Measurements from ENCODE around the gene DAPP1.

The DAPP1 gene

GRCh38 chr4:99857307-99857706, 40.7 kb downstream of the DAPP1 start:
- no peak for DNase-seq

DNA sequence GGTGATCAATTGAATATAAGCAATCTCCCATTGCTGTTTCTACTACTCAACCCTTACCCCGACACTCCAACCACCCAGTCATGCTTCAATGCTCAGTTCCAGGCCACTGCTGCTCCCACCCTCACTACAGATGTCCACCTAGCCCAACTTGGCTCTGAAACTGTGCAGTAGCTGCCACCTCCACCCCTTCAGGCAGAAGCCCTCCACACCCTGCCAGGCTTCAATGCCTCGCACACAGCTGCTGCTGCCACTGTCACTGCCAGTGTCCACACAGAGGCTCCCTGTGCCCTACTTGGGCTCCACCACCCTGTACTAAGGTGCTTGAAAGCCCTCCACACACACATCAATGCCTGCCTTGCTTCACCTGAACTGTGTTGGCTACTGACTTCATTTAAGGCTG, 43.0 kb downstream of the DAPP1 start:
- DNase-seq: peak; percentile 9

DNA sequence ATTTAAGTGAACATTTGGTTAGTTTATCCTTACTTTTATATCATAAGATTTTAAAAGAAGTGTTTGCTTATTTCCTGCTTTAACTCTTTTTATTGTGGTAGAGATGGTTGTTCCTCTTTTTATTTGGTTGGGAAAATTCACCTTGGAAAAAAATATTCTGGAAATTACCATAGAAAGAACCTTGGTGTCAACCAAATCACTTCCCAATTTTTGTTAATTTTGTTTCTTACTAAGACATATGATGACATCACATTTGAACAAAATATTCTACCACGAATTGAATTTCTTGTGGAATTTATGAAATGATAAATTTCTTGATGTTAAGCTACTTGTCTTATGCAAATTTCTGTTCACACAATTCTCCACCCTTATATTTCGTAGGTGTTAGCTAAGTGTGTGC, 43.9 kb downstream of the DAPP1 start:
- DNase-seq: no peak

GRCh38 chr4:99861120-99861905, 44.7 kb downstream of the DAPP1 start:
- DNase-seq: peak; percentile 81

GRCh38 chr4:99863804-99864203, 47.2 kb downstream of the DAPP1 start:
- DNase-seq: no peak

DNA sequence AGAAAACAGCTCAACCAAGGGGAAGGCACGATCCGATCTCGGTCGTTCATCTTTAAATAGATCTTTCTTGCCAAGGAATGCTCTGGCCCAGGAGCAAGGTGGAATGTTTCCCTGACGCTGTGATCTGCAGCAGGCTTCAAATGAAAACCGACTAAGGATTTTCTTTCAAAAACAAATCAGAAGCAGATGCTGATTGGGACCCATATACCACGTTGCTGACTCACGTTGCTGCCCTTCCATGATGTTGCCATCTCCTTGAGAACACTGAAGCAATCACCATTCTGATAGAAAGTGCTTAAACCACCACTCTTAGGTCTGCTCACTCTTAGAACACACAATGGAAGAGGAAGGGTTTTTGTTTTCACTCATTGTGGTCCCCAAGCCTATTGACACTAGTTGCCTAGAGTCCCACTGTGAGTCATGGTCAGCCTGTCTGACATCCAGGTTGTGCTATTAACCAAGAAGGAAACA, 51.5 kb downstream of the DAPP1 start:
- no peak for DNase-seq

- no peak for DNase-seq
Observed at GRCh38 chr4:99872570-99872969, 55.9 kb downstream of the DAPP1 start.

GRCh38 chr4:99875071-99875470, 58.4 kb downstream of the DAPP1 start:
- no peak for DNase-seq

- no peak for DNase-seq
Observed at GRCh38 chr4:99876946-99877345, 60.3 kb downstream of the DAPP1 start.

DNA sequence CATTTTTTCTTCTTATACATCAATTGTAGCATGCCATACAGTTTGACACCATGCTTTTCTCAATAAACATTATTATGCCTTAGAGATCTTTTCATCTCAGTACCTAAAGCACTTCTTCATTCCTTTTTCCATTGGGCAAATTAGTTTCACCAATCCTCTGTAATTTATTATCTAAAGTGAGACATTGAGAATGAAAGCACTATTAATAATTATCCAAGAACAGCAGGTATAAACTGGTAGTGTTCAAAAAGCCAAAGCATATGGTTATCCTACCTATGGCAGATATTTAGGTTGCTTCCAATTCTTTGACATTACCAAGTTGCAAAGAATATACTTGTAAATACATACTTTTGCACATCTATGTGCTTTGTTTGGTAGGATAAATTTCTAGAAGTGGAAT, 62.0 kb downstream of the DAPP1 start:
- no peak for DNase-seq

DNA sequence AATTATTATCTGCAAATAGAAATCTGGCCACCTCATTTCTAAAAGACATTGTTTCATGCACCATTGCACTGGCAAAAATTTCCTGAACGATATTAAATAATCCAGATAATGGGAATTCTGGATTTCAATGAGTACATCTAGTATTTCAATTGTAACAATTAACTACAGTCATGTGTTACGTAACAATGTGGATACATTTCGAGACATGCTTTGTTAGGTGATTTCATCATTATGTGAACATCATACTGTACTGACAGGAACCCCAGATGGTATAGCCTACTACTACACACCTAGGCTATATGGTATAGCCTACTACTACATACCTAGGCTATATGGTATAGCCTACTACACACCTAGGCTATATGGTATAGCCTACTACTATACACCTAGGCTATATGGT, 62.8 kb downstream of the DAPP1 start:
- no peak for DNase-seq

GRCh38 chr4:99885063-99885664, 68.5 kb downstream of the DAPP1 start:
- DNase-seq: peak; percentile 48

DNA sequence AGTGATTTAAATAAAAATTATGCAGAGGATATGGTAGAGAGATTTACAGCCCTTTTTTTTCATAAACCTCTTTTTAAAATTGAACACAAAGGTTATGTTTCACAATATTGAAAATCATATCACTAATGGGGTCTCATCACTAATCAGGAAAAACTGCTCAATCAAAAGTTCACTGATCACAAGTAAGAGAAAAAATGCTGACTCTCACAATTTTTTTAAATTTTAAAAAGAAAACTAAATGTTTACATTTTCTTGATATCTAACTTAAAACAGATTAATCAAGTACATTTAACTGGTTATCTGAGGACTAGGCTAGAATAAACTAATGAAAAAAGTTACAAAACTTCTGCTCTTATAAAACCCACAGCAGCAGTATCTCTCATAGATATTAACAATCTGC, 69.1 kb downstream of the DAPP1 start:
- DNase-seq: no peak

- no peak for DNase-seq
Observed at GRCh38 chr4:99886146-99886545, 69.5 kb downstream of the DAPP1 start.

GRCh38 chr4:99887837-99888236, 71.2 kb downstream of the DAPP1 start:
- DNase-seq: no peak

DNA sequence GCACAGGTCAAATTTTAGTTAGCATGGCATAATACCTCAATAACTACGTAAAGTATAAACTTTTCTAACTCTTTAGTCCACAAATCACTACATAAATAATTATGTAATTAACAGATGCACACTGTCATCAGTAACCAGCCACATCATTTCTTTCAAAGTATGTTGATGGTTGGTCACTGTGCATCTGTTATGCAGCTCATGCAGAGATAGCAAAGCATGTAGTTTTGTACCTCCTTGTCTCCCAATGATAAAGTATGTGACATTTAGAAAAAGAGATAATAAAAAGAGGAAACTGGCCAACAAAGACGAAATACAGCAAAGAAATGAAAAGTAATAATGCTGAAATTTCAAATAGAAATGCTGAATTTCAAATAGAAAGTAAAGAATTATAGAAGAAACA, 74.7 kb downstream of the DAPP1 start:
- DNase-seq: no peak

DNA sequence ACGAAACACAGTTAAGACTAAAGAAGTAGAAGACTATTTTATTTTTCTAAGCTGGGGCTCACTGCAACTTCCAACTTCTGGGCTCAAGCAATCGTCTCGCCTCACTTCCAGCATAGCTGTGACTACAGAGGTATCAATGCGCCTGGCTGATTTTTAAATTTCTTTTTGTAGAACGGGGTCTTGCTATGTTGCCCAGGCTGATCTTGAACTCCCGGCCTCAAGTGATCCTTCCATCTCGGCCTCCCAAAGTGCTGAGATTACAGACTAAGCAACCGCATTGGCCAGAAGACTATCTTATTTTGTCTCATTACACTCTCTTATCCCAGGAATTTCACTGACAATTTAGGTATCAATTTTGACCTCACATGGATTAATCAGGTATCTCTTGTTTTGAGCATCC, 76.4 kb downstream of the DAPP1 start:
- DNase-seq: no peak

DNA sequence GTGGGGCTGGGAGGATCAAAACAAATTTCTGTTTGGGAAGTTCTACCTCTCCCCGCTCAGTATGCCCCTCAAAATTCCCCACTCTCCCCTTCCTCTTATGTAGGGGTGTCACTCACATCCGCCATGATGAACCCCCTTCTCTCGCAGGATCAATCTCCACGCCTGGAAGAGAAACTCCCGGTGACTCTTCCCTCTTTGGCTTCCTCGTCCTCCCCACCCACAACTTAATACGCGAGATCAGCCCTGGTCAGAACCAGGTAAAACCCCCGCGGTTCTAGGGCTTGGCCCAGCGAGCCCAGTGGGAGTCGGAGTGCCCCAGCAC, 77.2 kb downstream of the DAPP1 start:
- no peak for DNase-seq

DNA sequence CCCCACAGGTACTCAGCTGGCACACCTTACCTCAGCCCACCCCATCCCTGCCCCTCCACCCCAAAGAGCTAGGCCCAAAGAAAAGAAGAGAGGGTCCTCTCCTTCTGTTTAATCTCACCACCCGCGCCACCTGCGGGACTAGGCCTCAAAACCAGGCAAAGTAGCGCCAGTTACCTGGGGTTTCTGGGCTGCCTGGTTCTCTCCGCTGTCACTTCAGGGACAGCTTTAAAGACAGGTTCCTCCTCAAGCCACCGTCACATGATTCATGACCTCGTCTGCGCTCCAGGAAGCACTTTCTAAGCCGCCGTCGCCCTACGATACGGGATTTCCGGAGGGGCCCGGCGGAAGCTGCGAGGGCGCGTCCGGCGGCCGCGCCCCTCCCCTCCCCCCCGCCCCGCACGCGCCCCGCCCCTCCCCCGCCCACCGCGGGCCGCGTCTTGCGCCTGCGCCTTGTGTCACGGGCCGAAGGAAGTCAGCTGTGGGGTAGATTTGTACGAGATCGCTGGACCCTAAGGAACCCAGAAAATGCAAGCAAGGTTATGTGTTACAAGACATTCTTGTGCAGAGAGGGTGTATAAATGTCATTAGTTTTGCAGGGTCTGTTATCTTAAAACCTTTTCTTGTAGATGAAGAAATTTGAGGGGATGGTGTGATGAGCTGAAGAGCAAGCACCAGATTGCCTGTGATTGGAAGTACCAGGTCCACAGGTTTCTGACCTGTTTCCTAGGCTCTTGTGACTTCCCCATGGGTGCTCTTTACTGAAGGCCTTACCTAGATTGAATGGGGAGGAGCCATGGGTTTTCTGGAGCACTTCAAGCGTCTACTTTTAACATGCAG, 77.8 kb downstream of the DAPP1 start, which contains the start of gene LAMTOR3:
Gene LAMTOR3 (minus strand): TSS at position 267 of the 837 bp plus-strand sequence. CDS start 464 bp downstream, outside the sequence.
- peak; percentile 90 for DNase-seq

GRCh38 chr4:99894998-99895397, 78.4 kb downstream of the DAPP1 start:
- DNase-seq: no peak

DNA sequence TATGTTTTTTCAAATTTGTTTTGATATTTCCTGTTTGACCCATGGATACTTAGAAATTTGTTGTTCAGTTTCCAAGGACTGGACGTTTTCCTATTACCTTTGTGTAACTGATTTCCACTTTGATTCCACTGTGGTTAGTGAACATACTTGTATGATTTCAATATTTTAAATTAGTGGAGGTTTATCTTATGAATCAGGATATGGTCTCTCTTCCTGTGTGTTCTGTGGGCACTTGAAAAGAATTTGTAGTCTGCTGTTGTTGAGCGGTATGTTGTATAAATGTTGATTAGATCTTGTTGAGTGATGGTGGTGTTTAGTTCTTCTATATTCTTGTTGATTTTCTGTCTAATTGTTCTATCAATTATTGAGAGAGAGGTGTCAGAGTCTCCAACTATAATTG, 98.8 kb downstream of the DAPP1 start:
- no peak for DNase-seq

- no peak for DNase-seq
Observed at GRCh38 chr4:99917575-99917974, 100.9 kb downstream of the DAPP1 start.

DNA sequence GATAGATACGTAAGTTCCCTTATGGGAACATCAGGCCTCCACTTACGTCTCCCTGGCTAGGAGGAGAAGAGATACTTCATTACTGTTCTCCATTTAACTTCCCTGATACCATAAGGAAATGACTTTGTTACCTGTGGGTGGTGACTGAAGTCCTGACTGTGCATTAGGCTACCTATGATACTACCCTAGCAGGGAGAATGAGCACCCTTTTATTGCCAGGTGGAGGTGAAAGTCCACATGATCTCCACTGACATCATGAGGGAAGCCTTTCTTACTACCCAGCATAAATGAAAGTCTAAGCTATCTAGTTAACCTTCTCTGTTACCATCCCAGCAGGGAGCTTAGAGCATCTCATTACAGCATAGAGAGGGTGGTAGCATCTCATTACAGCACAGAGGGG, 102.0 kb downstream of the DAPP1 start:
- DNase-seq: no peak

All from COR-L47 (cell line).